ENCODE results near the gene RIMKLB. TPM values are rescaled to one million over a fixed set of nuclear protein-coding genes. Genes with fewer than 3 reads are reported as not detected.
A peak's percentile ranks its signal among the peaks of the same experiment; 100 is the strongest.
"Not testable (repeated sequence)": the region's sequence is repeated elsewhere in the genome, so short reads cannot be mapped to it uniquely, and the experiment has no call there.

The RIMKLB gene
- total RNA-seq, 1 donor from 2014 or later: 34.0 TPM

DNA sequence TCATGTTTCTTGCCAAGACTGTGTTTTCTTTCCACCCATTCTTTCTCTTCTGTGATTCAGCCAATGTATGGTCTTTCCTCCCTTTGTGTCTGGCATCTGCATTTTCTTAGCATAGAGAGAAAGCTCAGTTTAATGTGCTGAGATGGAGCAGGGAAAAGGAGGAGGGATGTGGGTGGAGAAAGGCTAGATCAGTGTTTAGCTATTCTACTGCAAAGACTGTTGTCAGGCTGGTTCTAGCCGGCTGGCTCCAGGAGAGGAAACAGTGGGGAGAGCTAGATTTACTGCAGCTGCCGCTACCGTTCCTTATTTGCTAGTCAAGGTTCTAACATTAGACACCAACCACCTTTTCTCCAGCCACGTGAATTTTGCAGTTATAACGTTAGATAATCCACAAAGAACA lies 5.2 kb upstream of the RIMKLB start:
- DNase-seq (ENCODE audit: low spot score): peak; percentile 72

DNA sequence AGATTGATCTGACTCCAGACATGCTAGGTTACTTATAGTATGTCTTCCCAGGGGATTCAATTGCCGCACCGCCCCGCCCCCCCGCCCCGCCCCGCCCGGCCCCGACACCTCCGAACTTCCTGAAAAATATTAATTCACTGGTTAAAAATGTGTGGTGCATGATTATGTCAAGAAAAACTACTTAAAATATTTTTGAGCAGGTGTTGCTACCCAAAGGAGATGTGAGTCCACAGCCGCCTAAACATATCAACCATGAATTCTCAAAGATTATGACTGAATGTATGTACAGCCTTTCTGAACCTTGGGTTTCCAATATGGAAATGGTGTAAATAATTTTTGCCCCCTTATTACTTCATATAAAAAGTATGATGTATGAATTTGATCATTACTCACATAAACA lies 2.7 kb upstream of the RIMKLB start:
- DNase-seq (ENCODE audit: low spot score): no peak

DNA sequence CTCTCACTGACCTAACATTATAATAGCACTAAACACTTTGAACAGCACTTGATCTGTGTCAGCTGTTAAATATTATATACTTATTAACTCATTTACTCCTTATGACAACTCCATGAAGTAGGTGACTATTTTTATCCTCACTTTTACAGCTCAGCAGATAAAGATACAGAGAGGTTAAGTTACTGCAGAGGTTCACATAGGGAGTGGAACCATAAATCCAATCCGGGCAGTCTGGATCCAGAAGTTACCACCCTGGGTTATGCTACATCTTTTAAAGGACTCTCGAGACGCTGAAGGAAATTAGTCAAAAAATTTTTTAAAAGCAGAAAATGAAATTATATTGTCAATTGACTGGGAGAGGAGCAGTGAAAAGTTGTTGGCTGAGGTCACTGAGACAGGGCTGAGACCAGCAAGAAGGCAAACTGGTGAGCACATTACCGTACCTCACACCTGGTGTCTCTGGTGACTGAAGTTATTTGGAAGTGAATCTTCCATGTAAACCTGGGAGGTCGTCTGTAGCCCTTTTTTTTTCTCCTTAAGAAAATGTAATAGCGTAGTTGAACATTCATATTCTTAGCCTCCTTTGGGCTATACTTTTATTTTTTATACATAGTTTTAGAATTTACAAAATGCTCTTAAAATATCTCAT lies 1.2 kb upstream of the RIMKLB start:
- DNase-seq (ENCODE audit: low spot score): no peak

DNA sequence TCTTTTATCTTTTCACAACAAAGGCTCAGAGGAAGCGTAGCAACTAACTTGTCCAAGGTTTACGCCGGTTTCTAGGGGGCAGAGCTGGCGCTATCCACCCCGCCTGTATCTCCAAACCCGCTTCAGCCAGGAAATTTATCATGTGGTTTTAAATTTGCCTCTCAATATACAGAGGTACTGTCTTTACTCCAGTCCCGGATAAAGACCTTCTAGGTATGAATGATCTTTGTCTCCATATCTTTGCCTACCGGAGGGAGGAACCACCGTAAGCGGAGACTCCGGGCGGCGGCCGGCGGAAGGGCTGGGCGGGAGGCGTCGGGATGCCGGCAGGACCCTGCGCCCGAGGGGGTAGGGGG lies 693 bp upstream of the RIMKLB start:
- no peak for DNase-seq (ENCODE audit: low spot score)

DNA sequence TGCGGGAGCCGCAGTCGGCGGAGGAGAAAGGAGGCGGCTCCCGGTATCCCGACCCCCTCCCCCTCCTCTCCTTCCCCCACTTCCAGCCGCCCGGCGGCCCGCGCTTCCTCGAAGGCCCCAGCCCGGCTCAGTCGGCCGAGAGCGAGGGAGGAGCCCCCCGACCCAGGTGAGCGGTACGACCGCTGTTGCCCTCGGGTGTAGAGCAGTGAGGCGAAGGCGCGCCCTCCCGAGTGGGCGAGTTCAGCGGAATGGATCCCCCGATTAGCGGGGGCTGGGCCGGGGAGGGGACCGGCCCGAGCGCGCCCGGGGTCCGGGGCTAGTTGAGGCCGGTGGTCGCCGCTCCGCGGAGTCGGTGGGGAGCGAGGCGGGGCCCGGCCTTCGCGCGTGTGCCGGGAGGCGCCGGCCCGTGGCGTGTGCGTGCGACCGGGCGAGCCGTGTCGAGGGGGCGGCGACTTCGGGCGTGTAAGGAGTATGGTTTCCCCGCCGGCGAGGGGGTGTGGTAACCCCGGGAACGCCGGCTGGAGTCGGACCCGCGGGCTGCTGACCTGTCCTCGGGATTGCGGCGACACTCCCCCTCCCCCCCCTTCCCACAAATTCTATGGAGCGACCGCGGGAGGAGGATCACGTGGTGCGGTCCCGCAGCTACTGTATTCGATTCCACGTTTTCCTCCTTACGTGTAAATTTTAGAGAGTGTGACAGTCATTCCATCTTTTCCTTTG lies 501 bp downstream of the RIMKLB start:
- peak; percentile 44 for DNase-seq (ENCODE audit: low spot score)

DNA sequence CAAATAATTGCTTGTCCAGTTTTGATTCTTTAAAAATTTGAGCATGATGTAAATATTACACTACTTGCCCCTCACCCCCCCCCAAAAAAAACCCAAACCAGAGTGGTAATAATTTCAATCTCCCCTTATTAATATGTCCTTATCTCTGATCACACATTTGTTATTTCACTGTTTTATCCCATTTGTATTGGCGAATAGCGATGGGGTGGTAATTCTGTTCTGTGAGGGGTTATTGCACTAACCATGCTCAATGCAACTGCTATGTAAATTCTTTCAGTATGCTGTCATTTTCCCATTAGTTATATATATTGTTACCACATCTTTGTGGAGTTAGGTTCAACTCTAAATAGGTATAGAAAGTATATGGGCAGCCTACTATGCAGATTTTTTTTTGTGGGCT lies 1.1 kb downstream of the RIMKLB start:
- no peak for DNase-seq (ENCODE audit: low spot score)

DNA sequence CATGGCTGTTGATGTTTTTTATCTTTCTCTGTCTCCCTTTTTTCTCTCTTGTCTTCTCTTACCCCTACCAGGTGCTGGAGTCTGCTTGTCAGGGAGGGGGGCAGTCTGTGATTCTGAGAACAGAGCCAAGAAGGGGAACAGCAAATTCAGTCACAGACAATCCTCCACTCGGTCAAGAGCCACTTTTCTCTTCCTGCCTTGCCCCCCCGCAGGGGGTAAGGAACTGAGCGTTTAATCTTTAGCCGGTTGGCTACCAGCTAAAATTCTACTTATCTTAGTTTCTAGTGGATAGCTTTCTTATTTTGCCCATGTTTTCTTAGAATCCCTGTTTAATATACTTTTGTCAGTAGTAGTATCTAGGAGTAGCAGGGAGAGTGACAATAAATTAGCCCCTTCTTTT lies 1.9 kb downstream of the RIMKLB start:
- no peak for DNase-seq (ENCODE audit: low spot score)

DNA sequence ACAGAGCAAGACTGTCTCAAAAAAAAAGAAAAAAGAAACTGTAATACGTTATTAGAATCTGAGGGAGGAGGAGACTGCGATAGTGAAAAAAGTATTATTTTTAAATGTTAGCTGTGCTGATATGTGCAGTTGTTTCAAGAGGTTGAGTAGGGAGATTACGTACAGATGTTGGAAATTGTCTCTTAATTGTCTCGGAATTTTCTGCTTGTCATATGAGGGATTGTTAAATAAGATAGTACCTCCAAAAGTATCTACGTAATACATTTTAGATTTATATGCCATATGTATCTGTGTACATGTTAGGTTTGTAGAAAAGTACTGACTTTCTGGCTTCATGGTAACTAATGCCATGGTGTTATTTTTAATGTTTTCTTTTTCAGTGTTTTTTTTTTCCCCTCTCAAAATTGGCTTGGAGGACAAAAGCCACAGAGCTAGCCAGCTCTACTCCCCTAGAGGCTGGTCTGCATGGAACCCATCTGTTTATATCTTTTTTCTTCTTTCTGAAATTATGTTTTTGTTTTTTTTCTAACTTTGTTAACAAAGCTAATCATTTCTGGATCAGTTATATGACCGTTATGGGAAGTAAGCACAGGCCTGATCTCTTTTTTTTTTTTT lies 3.4 kb downstream of the RIMKLB start:
- no peak for DNase-seq (ENCODE audit: low spot score)

DNA sequence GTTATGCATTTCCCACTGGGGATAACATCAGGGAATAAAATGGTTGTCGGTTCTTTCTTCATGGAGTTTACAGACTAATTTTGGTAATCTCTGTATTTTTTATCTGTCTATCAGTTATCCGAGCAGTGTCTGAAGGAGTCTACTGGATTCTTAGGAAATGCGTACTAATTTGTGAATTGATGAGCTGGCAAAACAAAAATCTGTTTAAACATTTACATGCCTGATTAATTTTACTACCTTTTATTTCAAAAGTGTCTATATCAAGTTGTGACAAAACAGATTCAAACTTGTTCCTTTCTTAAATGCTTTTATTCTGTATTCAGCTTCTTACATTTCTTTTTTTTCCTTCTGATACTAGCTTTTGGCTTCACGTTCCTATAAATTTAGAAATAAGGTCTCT lies 4.4 kb downstream of the RIMKLB start:
- DNase-seq (ENCODE audit: low spot score): no peak

DNA sequence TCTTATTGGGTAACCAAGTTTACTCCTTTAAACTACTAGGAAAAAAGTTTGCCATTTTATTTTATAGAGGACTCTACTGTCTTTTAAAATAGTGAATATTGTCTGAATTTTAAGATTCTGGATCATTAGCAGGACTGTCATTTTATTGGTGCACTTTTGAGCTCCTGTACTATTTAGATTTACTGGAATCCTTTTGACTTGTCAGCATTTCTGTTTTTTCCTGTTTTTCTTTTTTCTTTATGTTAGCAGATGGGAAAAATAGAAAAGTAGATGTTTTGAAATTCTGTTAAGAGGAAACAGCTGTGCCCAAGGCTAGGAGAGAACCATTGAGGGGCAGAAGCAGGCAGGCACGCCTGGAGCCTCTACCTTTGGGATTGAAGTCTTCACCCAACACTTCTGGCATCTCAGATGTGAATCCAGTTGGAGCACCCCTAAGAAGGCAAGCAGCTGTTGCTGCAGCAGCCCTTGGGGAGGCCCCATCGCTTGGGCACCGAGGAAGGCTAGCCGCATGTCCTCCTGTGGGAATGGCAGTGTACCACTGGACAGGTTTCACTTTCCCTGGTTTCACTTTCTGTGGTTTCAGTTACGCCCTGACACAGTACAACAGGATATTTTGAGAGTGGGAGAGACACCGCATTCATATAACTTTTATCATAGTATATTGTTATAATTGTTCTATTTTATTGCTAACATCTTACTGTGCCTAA lies 11.5 kb downstream of the RIMKLB start:
- no peak for DNase-seq (ENCODE audit: low spot score)

DNA sequence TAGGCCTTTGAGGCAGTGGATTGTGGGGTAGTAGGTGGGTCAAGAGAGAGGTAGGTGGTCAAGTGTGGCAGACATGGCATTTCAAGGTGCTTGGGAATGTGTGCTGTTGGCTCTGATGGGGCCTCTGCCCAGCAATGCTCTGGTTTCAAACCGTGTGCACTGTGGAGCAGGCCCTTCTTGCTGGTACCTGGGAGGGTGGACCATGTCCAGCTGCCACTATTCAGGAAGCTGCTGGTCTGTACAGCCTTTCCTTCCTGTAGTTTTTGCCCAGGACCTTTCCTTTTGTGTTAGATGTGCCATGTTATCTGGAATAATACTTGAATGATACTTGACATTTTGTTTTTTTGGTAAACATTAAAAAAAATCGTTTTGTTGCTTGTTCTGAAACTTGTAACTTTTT lies 14.8 kb downstream of the RIMKLB start:
- DNase-seq (ENCODE audit: low spot score): no peak

DNA sequence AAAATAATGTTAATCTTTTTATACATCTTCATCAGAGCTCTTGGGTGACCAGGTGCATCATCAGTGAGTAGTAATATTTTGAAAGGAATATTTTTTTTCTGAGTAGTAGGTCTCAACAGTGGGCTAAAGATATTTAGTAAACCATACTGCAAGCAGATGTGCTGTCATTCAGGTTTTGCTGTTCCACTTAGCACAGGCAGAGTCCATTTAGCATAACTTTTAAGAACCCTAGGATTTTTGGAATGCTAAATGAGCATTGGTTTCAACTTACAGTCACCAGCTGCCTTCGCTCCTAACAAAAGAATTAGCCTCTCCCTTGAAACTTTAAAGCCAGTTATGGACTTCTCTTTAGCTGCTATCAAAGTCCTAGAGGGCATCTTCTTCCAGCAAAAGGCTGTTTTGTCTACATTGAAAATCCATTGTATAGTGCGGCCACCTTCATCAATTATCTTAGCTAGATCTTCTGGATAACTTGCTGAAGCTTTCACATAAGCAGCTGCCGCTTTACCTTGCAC lies 24.6 kb downstream of the RIMKLB start:
- no peak for DNase-seq (ENCODE audit: low spot score)

DNA sequence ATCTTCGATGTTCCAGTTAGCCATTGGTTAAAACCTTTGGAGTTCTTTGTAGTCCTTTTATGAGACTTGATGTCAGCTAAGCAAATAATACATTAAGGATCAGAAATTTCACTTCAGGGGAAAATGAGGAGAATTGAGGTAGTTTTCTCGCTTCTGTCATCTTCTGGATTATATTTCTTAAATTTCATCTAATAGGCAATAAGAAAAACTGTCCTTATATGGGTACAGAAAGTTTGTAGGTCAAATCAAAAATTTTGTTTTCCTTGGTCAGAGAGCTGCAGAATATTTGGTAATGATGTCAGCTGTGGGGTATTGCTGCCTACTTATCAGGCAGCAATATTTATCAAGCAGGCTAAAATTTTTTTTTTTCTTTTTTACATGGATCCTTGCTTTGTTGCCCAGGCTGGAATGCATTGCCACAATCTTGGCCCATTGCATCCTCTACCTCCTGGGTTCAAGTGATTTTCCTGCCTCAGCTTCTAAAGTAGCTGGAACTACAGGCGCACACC lies 37.1 kb downstream of the RIMKLB start:
- DNase-seq (ENCODE audit: low spot score): no peak

DNA sequence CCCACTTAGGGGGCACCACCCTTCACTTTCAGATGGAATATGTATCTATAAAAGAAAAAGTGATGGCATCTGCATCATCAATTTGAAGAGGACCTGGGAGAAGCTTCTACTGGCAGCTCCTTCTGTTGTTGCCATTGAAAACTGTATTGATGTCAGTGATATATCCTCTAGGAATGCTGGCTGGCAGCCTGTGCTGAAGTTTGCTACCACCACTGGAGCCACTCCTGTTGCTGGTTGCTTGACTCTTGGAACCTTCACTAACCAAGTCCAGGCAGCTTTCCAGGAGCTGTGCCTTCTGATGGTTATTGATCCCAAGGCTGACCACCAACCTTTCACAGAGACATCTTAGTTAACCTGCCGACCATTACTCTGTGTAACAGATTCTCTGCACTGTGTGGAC lies 44.7 kb downstream of the RIMKLB start:
- peak; percentile 67 for DNase-seq (ENCODE audit: low spot score)

DNA sequence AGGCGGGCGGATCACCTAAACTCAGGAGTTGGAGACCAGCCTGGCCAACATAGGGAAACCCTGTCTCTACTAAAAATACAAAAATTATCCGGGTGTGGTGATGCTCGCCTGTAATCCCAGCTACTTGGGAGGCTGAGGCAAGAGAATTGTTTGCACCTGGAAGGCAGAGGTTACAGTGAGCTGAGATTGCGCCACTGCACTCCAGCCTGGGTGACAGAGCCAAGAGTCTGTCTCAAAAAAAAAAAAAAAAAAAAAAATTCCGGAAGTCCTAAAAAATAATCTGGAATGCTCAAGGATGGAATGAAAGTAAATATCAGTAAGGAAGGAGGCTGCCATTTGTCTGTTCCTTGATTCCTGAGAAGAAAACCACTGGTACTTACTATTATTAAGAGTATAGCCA lies 45.3 kb downstream of the RIMKLB start:
- DNase-seq (ENCODE audit: low spot score): not testable (repeated sequence)

DNA sequence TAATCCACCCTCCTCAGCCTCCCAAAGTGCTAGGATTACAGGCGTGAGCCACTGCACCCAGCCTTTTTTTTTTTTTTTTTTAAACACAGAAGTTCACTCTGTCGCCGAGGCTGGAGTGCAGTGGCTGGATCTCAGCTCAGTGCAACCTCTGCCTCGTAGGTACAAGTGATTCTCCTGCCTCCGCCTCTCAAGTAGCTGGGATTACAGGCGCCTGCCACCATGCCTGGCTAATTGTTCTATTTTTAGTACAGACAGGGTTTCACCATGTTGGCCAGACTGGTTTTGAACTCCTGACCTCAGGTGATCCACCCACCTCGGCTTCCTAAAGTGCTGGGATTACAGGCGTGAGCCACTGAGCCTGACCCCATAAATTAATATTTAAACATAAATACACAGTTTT lies 47.8 kb downstream of the RIMKLB start:
- DNase-seq (ENCODE audit: low spot score): not testable (repeated sequence)

DNA sequence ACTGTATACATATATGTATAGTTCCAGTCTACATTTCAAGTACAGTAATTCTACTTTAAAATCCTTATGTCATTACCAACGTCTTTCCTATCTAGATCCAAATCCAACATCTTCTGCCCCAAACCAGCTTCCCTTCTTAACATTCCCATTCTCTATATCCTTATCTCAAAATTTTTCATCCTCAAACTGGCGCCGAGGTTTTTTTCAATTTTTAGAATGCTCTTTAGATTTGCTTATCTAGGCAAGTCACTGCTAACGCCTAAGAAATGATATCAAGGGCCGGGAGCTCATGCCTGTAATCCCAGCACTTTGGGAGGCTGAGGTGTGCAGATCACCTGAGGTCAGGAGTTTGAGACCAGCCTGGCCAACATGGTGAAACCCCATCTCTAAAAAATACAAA lies 48.3 kb downstream of the RIMKLB start:
- no peak for DNase-seq (ENCODE audit: low spot score)

DNA sequence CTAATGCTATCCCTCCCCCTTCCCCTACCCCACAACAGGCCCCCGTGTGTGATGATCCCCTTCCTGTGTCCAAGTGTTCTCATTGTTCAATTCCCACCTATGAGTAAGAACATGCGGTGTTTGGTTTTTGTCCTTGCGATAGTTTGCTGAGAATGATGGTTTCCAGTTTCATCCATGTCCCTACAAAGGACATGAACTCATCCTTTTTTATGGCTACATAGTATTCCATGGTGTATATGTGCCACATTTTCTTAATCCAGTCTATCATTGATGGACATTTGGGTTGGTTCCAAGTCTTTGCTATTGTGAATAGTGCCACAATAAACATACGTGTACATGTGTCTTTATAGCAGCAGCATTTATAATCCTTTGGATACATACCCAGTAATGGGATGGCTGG lies 62.3 kb downstream of the RIMKLB start:
- not testable (repeated sequence) for DNase-seq (ENCODE audit: low spot score)

DNA sequence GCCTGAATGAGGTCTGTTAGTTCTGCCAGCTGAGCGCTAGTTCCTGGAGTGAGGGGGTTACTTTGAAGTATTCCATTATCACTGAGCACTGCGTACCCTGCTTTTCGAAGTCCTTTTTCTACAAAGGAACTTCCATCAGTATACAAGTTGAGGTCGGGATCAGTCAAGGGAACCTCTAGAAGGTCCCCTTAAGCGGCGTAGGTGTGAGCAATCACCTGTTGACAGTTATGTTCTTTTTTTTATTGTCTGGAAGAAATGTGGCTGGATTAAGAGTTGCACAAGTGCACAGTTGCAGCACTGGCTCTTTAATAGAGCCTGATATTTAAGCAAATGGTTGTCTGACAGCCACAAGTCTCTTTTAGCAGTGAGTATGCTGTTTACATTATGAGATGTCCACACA lies 64.9 kb downstream of the RIMKLB start:
- not testable (repeated sequence) for DNase-seq (ENCODE audit: low spot score)

DNA sequence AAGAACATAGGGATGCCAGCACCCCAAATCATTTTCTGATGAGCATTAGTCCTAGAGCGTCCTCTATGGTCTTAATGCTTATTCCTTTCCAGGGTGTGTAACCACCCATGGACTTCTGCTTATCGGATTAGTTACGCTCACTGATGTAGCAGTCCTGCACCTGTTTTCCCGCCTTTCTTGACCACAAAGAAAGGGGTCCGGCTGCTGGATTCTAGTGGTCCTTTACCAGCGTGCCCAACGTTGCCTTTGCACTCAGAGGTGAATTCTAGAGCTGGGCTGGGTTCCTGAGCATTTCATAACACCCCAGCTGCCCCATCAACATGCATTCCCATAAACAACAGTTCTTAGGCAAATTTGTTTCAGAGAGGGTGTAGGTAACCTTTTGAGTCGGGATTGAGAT lies 68.3 kb downstream of the RIMKLB start:
- DNase-seq (ENCODE audit: low spot score): not testable (repeated sequence)

DNA sequence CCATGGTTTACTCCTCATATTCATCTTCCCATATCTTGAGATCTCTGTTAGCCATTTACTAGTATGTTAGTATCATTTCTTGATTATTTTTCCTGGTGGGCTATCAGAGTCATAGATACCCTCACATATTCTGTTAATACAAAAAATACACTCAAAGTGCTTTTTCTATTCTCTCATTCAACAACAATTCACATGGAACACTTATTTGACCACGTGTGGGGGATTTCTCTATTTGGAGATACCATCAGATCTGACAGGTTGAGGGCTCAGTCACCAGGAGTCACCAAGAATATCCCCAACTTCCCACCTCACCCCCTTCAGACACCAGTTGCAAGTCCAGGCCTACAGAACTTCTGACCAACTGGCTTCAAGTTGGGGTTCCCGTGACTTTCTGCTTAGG lies 72.7 kb downstream of the RIMKLB start:
- DNase-seq (ENCODE audit: low spot score): no peak

DNA sequence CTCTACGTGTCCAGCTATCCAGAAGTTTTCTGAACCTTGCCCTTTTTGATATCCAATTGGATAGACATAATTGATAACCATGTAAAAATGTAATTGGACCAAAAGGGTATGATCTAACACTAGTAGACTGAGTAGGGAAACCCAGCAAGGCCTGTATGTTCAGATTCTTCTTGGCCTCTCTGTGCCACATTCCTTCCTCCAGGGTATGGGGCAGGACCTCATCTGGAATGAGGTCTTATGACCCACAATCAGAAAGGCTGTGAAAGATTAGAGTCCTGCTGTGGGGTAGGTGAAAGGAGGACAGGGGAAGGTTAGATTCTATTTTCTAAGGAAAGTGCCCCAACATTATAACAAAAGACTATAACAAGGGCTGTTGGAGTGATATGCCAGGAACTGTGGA lies 73.3 kb downstream of the RIMKLB start:
- no peak for DNase-seq (ENCODE audit: low spot score)

Measured in mucosa of gallbladder (tissue), 1 donor.